H1 (cell line): ENCODE data around the gene SMIM35. TPM values are rescaled to one million over a fixed set of nuclear protein-coding genes. Genes with fewer than 3 reads are reported as not detected.

Source experiments
- CTCF ChIA-PET: fragments of 300-600 bp; sonication (Branson Sonifier 250); formaldehyde crosslinking; loops from one replicate; lab custom pipeline; 2021; ENCODE audit not compliant: partially characterized antibody; lab: Charles Lee
- POLR2A ChIA-PET: fragments of 300-600 bp; sonication (Branson Sonifier 250); formaldehyde crosslinking; loops from one replicate; lab custom pipeline; 2021; ENCODE audit warnings: inconsistent platforms; ENCODE audit not compliant: partially characterized antibody; lab: Charles Lee
- DNase-seq, 2 experiments: peaks; one replicate each; pipeline versions ENCODE4 v3.0.0 to v3.0.0-alpha.2; 2010 to 2022; ENCODE audit warnings: low spot score in 2 of 2, low read depth in 1 of 2, mixed read lengths in 1 of 2
- FAIRE-seq: peaks from 2 replicates; lab custom pipeline; 2011; peaks lifted over from hg19 to GRCh38; lab: Jason Lieb, UNC
- H2AFZ ChIP-seq: 2 replicates; pipeline ENCODE4 v1.8.1; 2012; ENCODE audit warnings: low read length, inconsistent platforms
- H2AK5ac ChIP-seq: 2 replicates; pipeline ENCODE4 v1.6.1; 2013; ENCODE audit warnings: low read depth, low read length
- H2BK120ac ChIP-seq: replicated peaks from 2 replicates; pipeline ENCODE3; 2013; ENCODE audit warnings: low read depth, low read length, inconsistent platforms
- H2BK12ac ChIP-seq: 2 replicates; pipeline ENCODE4 v1.6.1; 2013; ENCODE audit warnings: low read depth, low read length
- H2BK15ac ChIP-seq: 2 replicates; pipeline ENCODE4 v1.6.1; 2013; ENCODE audit warnings: low read length
- H2BK20ac ChIP-seq: 2 replicates; pipeline ENCODE4 v1.6.1; 2013; ENCODE audit warnings: low read length
- H2BK5ac ChIP-seq: 2 replicates; pipeline ENCODE4 v1.6.1; 2013; ENCODE audit warnings: low read depth, low read length
- H3K14ac ChIP-seq: 2 replicates; pipeline ENCODE4 v1.6.1; 2013; ENCODE audit warnings: inconsistent platforms; ENCODE audit not compliant: insufficient read length
- H3K18ac ChIP-seq: 2 replicates; pipeline ENCODE4 v1.6.1; 2013; ENCODE audit warnings: low read length; ENCODE audit errors: extremely low read depth
- H3K23ac ChIP-seq: 2 replicates; pipeline ENCODE4 v1.6.1; 2013; ENCODE audit warnings: inconsistent platforms; ENCODE audit not compliant: insufficient read length
- H3K23me2 ChIP-seq: 2 replicates; pipeline ENCODE4 v1.6.1; 2013; ENCODE audit warnings: low read depth, low read length
- H3K27ac ChIP-seq: 2 replicates; pipeline ENCODE4 v1.6.1; 2011; ENCODE audit warnings: low read depth, low read length, inconsistent platforms
- H3K27me3 ChIP-seq, 4 experiments: replicated peaks in 1 of 4; 1 replicate in 1 of 4; 2 replicates in 3 of 4; pipeline versions ENCODE4 v1.6.1 to v1.8.1; 2011 to 2013; ENCODE audit warnings: low read length in 3 of 4, mild to moderate bottlenecking in 3 of 4, inconsistent platforms in 2 of 4, mixed read lengths in 2 of 4, moderate library complexity in 1 of 4; ENCODE audit not compliant: control insufficient read depth in 3 of 4, insufficient read depth in 3 of 4; ENCODE audit errors: extremely low read depth in 1 of 4
- H3K36me3 ChIP-seq, 4 experiments: 2 replicates each; pipeline versions ENCODE4 v1.6.1 to v1.8.1; 2011 to 2013; ENCODE audit warnings: mild to moderate bottlenecking in 4 of 4, low read length in 3 of 4, moderate library complexity in 2 of 4, control low read depth in 1 of 4, inconsistent platforms in 1 of 4; ENCODE audit not compliant: insufficient read depth in 4 of 4, control insufficient read depth in 2 of 4
- H3K4ac ChIP-seq: replicated peaks from 2 replicates; pipeline ENCODE3; 2013; ENCODE audit warnings: low read length, low read depth, mixed read lengths, inconsistent platforms; ENCODE audit not compliant: insufficient read length
- H3K4me1 ChIP-seq, 4 experiments: replicated peaks in 1 of 4; 1 replicate in 1 of 4; 2 replicates in 3 of 4; pipeline versions ENCODE4 v1.6.1 to v1.8.1; 2011 to 2013; ENCODE audit warnings: low read length in 3 of 4, inconsistent platforms in 2 of 4, mixed read lengths in 1 of 4; ENCODE audit not compliant: insufficient read depth in 4 of 4, control insufficient read depth in 3 of 4
- H3K4me2 ChIP-seq, 2 experiments: 2 replicates each; pipeline versions ENCODE4 v1.6.1 to v1.8.1; 2011 to 2013; ENCODE audit warnings: low read depth in 2 of 2, low read length in 2 of 2, control low read depth in 1 of 2, inconsistent platforms in 1 of 2, mild to moderate bottlenecking in 1 of 2; ENCODE audit not compliant: insufficient read depth in 1 of 2
- H3K4me3 ChIP-seq, 4 experiments: fragments of 200-600, 300-600 bp in 1 of 4; sonication (generic), shearing (Covaris generic), sonication (Bioruptor Twin) in 1 of 4; 2 replicates each; pipeline versions ENCODE4 v1.5.1 to v1.8.1; 2011 to 2016; ENCODE audit warnings: low read length in 4 of 4, low read depth in 3 of 4, control low read depth in 2 of 4, inconsistent platforms in 2 of 4, mild to moderate bottlenecking in 2 of 4, mixed read lengths in 1 of 4, moderate library complexity in 1 of 4; ENCODE audit not compliant: insufficient read depth in 2 of 4; ENCODE audit errors: extremely low read depth in 1 of 4
- H3K56ac ChIP-seq: replicated peaks from 2 replicates; pipeline ENCODE3; 2013; ENCODE audit warnings: low read depth, mild to moderate bottlenecking, mixed read lengths, low read length, inconsistent platforms; ENCODE audit not compliant: insufficient read length
- H3K79me1 ChIP-seq: 2 replicates; pipeline ENCODE4 v1.6.1; 2013; ENCODE audit warnings: low read depth, low read length, control low read depth
- H3K79me2 ChIP-seq, 2 experiments: 2 replicates each; pipeline versions ENCODE4 v1.6.1 to v1.8.1; 2012 to 2013; ENCODE audit warnings: low read length in 2 of 2, mild to moderate bottlenecking in 2 of 2, inconsistent platforms in 1 of 2; ENCODE audit not compliant: insufficient read depth in 2 of 2, control insufficient read depth in 1 of 2
- H3K9ac ChIP-seq, 4 experiments: replicated peaks in 1 of 4; 1 replicate in 1 of 4; 2 replicates in 3 of 4; pipeline versions ENCODE4 v1.6.1 to v1.8.1; 2011 to 2013; ENCODE audit warnings: low read depth in 3 of 4, low read length in 3 of 4, control low read depth in 2 of 4, mild to moderate bottlenecking in 2 of 4, moderate library complexity in 2 of 4, inconsistent platforms in 1 of 4; ENCODE audit errors: extremely low read depth in 1 of 4
- H3K9me3 ChIP-seq, 2 experiments: 2 replicates each; pipeline versions ENCODE4 v1.6.1 to v1.8.1; 2012 to 2013; ENCODE audit warnings: mild to moderate bottlenecking in 2 of 2, moderate library complexity in 2 of 2, control low read depth in 1 of 2, inconsistent platforms in 1 of 2, low read depth in 1 of 2, low read length in 1 of 2, mixed read lengths in 1 of 2; ENCODE audit not compliant: insufficient read depth in 2 of 2
- H4K20me1 ChIP-seq, 2 experiments: replicated peaks in 1 of 2; 2 replicates each; pipeline versions ENCODE3 to v1.8.1; 2011 to 2013; ENCODE audit warnings: inconsistent platforms in 2 of 2, low read length in 2 of 2, mild to moderate bottlenecking in 1 of 2; ENCODE audit not compliant: insufficient read depth in 2 of 2, control insufficient read depth in 1 of 2
- H4K5ac ChIP-seq: 2 replicates; pipeline ENCODE4 v1.6.1; 2013; ENCODE audit warnings: low read length, low read depth, mixed read lengths, inconsistent platforms; ENCODE audit not compliant: insufficient read length
- H4K8ac ChIP-seq: 2 replicates; pipeline ENCODE4 v1.8.0; 2013; ENCODE audit warnings: mild to moderate bottlenecking, moderate library complexity, low read length, inconsistent platforms; ENCODE audit not compliant: insufficient read depth; ENCODE audit errors: extremely low read depth
- H4K91ac ChIP-seq: replicated peaks from 2 replicates; pipeline ENCODE3; 2013; ENCODE audit warnings: low read length, mixed read lengths, inconsistent platforms; ENCODE audit not compliant: insufficient read length
- EZH2 ChIP-seq: fragments of 200-600 bp; sonication (generic); IDR thresholded peaks from 2 replicates; pipeline ENCODE4 v1.7.1; 2012; ENCODE audit warnings: low read depth, mild to moderate bottlenecking, moderate library complexity, low read length, inconsistent platforms; ENCODE audit not compliant: severe bottlenecking
- RBBP5 ChIP-seq: IDR thresholded peaks from 2 replicates; pipeline ENCODE4 v1.7.1; 2012; ENCODE audit warnings: low read depth, mild to moderate bottlenecking, inconsistent platforms, low read length, moderate library complexity, borderline replicate concordance
- WGBS, 2 experiments: shearing (Covaris generic) in 1 of 2; methylation state at CpG; one replicate each; pipeline versions ENCODE4 v1.1.6 to v1.1.7; 2013 to 2015; ENCODE audit warnings: low lambda C conversion rate in 2 of 2, mixed read lengths in 2 of 2, inconsistent platforms in 1 of 2, low coverage in 1 of 2, missing lambda C conversion rate in 1 of 2; ENCODE audit not compliant: insufficient replicate concordance in 2 of 2, insufficient coverage in 1 of 2, insufficient read length in 1 of 2; ENCODE audit errors: extremely low coverage in 1 of 2, missing lambda C conversion rate in 1 of 2; 5-methylcytosine and 5-hydroxymethylcytosine counted together
- polyA plus RNA-seq, 7 experiments: library from polyadenylated mRNA; depleted of rRNA in 3 of 7; stranded (reverse) in 5 of 7; unstranded in 2 of 7; fragments of >200 nt in 5 of 7; fragments of 200-250 nt in 2 of 7; gene quantifications; 1 replicate in 5 of 7; 2 replicates in 1 of 7; 4 replicates in 1 of 7; pipeline versions ENCODE4 v1.2.1 to v1.2.3, GENCODE V29; 2011 to 2013; ENCODE audit warnings: missing spikeins in 2 of 7, mixed read lengths in 2 of 7
- total RNA-seq: library from RNA; stranded (reverse); fragmentation: NEBNext Ultra II Directional; extraction: Animal tissue kit (Norgen Biotek cat#: 25700); gene quantifications from 2 replicates; pipeline ENCODE4 v1.2.1, GENCODE V29; 2021

The SMIM35 gene
- total and polyA plus RNA-seq, 2 of the 8 experiments (the other 6 are each of a cell fraction or from before 2014, with no cell fraction given), result not detected

GRCh38 chr11:118136341-118136740, 49.6 kb upstream of the SMIM35 start:
- Histone ChIP-seq H2AK5ac (no peak overlapping the region), H4K20me1 (no peaks in the 10 kb centered on the region), H3K4me1 (no peaks in the 10 kb centered on the region), H3K23me2 (no peaks in the 10 kb centered on the region), H3K79me1 (no peaks in the 10 kb centered on the region), H3K23ac (no peak overlapping the region), H2BK20ac (no peak overlapping the region), H3K56ac (no peak overlapping the region), H3K9ac (no peak overlapping the region), H3K9me3 (no peaks in the 10 kb centered on the region), H3K27me3 (no peaks in the 10 kb centered on the region), H3K4me3 (no peak overlapping the region), H3K4ac (no peak overlapping the region), H2AFZ (no peak overlapping the region), H4K91ac (no peak overlapping the region), H2BK12ac (no peak overlapping the region), H3K14ac (no peak overlapping the region), H3K27ac (no peak overlapping the region), H4K5ac (no peak overlapping the region), H2BK120ac (no peak overlapping the region), H3K18ac (no peak overlapping the region), H3K4me2 (no peak overlapping the region), H3K79me2 (no peaks in the 10 kb centered on the region), H3K36me3 (no peaks in the 10 kb centered on the region), H2BK15ac (no peak overlapping the region), H4K8ac (no peak overlapping the region), H2BK5ac (no peak overlapping the region)
- CTCF ChIA-PET, result interaction anchor here (1.6 to 3.3 kb wide), 2 partner anchors 9 to 35 kb away, joined by 5 to 11 read pairs; no protein-coding TSS in a partner anchor
- whole genome bisulfite sequencing, 2 experiments, result 100% methylated on average over 2 of the region's 2 CpGs; no CpG with 5 or more reads in 1 of the 2 experiments
- DNase-seq (no peak), FAIRE-seq (no peak)
- TF ChIP-seq EZH2 (no peak), RBBP5 (no peak)
- POLR2A ChIA-PET, result no interaction called here
